ENCODE measurements around the gene AKAP6.

The AKAP6 gene

DNA sequence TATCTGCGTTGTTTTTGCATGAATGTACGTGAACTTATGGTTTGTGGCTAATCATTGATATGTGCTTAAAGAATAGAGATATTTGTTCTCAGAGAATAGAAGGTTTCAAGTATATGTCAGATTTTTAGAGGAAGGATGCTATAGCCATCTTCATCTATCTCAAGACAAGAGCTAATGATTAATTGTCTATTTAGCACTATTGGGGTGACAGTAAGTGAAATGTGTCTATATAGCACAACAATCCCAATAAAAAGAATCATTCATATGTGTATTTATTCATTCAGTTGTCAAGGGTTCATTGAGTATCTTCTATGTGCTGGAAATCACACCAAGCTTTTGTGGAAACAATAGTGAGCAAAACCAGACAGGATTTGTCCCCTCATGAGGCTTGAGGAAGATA lies 310.1 kb downstream of the AKAP6 start:
- Histone ChIP-seq H3K4me3 (ENCODE audit: low read length in 2 of 2) (no peak overlapping the region), H3K27me3 (ENCODE audit: control insufficient read depth in 2 of 2, insufficient read depth in 2 of 2, low read length in 2 of 2) (no peaks in the 10 kb centered on the region), H3K9me3 (ENCODE audit: control insufficient read depth in 2 of 2, low read length in 2 of 2) (no peaks in the 10 kb centered on the region), H3K4me1 (ENCODE audit: control insufficient read depth in 2 of 2, insufficient read depth in 2 of 2, low read length in 2 of 2) (no peaks in the 10 kb centered on the region), H3K9ac (ENCODE audit: low read depth in 1 of 2, low read length in 2 of 2) (no peak overlapping the region), H3K36me3 (ENCODE audit: control insufficient read depth in 2 of 2, insufficient read depth in 2 of 2, low read length in 2 of 2) (no peaks in the 10 kb centered on the region), H3K27ac (ENCODE audit: low read depth in 2 of 2, low read length in 2 of 2) (no peak overlapping the region)

DNA sequence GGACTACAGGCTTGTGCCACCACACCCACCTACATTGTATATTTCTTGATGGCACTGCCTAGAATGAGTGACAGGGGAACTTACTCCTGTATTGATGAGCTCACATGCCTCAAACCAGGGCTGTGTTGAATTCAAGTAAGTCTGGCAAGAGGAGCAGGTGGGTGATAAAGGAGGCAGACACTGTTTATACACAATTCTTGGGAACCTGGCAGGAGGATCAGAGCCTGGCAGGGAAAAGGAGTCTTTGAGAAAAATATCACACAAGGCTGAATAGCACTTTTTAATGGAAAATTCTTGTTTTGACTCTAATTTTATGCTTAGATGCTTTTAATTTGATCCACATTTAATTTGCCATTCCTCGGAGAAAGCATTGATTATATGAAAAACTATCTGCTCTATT lies 316.5 kb downstream of the AKAP6 start:
- Histone ChIP-seq H3K27ac (ENCODE audit: low read depth in 2 of 2, low read length in 2 of 2) (no peak overlapping the region), H3K36me3 (ENCODE audit: control insufficient read depth in 2 of 2, insufficient read depth in 2 of 2, low read length in 2 of 2) (no peaks in the 10 kb centered on the region), H3K4me3 (ENCODE audit: low read length in 2 of 2) (no peak overlapping the region), H3K27me3 (ENCODE audit: control insufficient read depth in 2 of 2, insufficient read depth in 2 of 2, low read length in 2 of 2) (no peaks in the 10 kb centered on the region), H3K4me1 (ENCODE audit: control insufficient read depth in 2 of 2, insufficient read depth in 2 of 2, low read length in 2 of 2) (no peaks in the 10 kb centered on the region), H3K9ac (ENCODE audit: low read depth in 1 of 2, low read length in 2 of 2) (no peak overlapping the region), H3K9me3 (ENCODE audit: control insufficient read depth in 2 of 2, low read length in 2 of 2) (no peaks in the 10 kb centered on the region)

DNA sequence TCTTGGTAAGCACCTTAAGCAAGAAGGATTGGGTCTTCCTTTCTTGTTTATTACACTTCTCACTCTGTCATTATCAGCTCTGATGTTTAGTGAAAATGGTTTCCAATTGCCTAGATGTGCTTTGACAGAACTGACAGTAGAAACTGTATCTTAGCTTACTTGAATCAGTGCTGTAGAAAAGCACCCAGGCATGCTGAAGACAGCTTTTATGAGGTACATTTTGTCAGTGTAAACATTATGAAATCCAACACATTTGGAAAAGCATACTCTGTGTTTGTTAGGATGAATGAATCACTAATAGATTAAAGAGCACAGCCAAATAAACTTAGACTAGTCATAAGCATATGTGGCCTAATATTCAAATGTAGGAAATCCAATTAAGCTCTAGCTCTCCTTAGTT lies 319.3 kb downstream of the AKAP6 start:
- Histone ChIP-seq H3K9me3 (ENCODE audit: control insufficient read depth in 2 of 2, low read length in 2 of 2) (no peaks in the 10 kb centered on the region), H3K4me1 (ENCODE audit: control insufficient read depth in 2 of 2, insufficient read depth in 2 of 2, low read length in 2 of 2) (no peaks in the 10 kb centered on the region), H3K27ac (ENCODE audit: low read depth in 2 of 2, low read length in 2 of 2) (no peak overlapping the region), H3K9ac (ENCODE audit: low read depth in 1 of 2, low read length in 2 of 2) (no peak overlapping the region), H3K4me3 (ENCODE audit: low read length in 2 of 2) (no peak overlapping the region), H3K27me3 (ENCODE audit: control insufficient read depth in 2 of 2, insufficient read depth in 2 of 2, low read length in 2 of 2) (no peaks in the 10 kb centered on the region), H3K36me3 (ENCODE audit: control insufficient read depth in 2 of 2, insufficient read depth in 2 of 2, low read length in 2 of 2) (no peaks in the 10 kb centered on the region)

DNA sequence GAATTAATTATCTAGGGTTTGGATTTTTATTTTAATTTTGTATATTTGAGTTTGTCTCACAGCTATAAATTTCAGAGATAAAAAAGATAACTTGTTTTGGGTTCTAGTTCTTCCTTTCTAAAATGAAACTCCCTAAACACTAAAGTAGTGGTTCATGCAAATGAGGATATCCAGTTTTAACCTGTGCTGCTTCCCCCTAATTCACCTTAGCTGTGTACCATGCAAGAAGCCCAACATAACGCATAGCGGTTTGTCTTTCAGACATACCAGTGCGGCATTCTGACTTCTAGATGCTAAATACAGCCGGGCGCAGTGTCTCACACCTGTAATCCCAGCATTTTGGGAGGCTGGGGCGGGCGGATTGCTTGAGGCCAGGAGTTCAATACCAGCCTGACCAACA lies 320.9 kb downstream of the AKAP6 start:
- Histone ChIP-seq H3K36me3 (ENCODE audit: control insufficient read depth in 2 of 2, insufficient read depth in 2 of 2, low read length in 2 of 2) (no peaks in the 10 kb centered on the region), H3K4me3 (ENCODE audit: low read length in 2 of 2) (no peak overlapping the region), H3K9ac (ENCODE audit: low read depth in 1 of 2, low read length in 2 of 2) (no peak overlapping the region), H3K9me3 (ENCODE audit: control insufficient read depth in 2 of 2, low read length in 2 of 2) (no peaks in the 10 kb centered on the region), H3K27me3 (ENCODE audit: control insufficient read depth in 2 of 2, insufficient read depth in 2 of 2, low read length in 2 of 2) (no peaks in the 10 kb centered on the region), H3K4me1 (ENCODE audit: control insufficient read depth in 2 of 2, insufficient read depth in 2 of 2, low read length in 2 of 2) (no peaks in the 10 kb centered on the region), H3K27ac (ENCODE audit: low read depth in 2 of 2, low read length in 2 of 2) (no peak overlapping the region)

DNA sequence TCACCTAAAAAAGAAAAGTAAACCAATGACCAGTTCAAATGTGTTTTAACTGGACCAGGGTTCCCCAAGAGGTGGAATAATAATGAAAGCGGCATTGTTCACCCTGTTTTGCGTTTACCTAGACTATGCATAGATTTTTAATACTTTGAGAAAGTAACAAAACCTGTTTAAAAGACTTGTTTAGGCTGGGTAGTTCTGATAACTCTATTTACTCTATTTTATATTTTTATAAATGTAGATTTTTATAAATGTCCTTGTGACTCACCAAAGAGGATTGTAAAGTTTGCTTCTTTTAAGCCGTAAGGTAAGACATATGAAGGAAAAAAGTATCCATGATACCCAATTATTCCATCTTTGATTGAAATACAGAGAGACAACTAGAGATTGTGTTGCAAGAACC lies 321.6 kb downstream of the AKAP6 start:
- H3K27ac ChIP-seq (ENCODE audit: low read depth in 2 of 2, low read length in 2 of 2), result no peak overlapping the region
- H3K9me3 ChIP-seq (ENCODE audit: control insufficient read depth in 2 of 2, low read length in 2 of 2), result no peaks in the 10 kb centered on the region
- H3K27me3 ChIP-seq (ENCODE audit: control insufficient read depth in 2 of 2, insufficient read depth in 2 of 2, low read length in 2 of 2), result no peaks in the 10 kb centered on the region
- no peak overlapping the region for H3K9ac ChIP-seq (ENCODE audit: low read depth in 1 of 2, low read length in 2 of 2)
- H3K4me3 ChIP-seq (ENCODE audit: low read length in 2 of 2), result no peak overlapping the region
- H3K4me1 ChIP-seq (ENCODE audit: control insufficient read depth in 2 of 2, insufficient read depth in 2 of 2, low read length in 2 of 2), result no peaks in the 10 kb centered on the region
- H3K36me3 ChIP-seq (ENCODE audit: control insufficient read depth in 2 of 2, insufficient read depth in 2 of 2, low read length in 2 of 2), result no peaks in the 10 kb centered on the region

DNA sequence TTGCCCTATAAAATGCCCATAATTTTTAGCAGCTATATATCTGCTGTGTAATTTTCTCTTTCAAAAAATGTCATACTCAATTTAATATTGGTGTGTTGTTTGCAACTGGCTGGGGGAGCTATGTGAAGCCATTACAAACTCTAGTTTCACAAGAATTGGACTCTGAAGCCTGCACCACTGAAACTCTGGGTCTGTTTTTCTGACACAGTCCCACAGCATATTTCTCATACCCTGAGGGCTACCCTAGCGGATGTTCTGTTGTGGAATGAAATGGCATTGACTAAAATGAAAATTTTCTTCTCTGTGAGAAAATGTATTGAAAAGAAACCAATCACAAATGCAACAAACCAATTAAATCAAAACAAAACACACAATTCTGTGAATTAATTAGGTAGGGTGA lies 325.0 kb downstream of the AKAP6 start:
- H3K27ac ChIP-seq (ENCODE audit: low read depth in 2 of 2, low read length in 2 of 2), result no peak overlapping the region
- no peaks in the 10 kb centered on the region for H3K27me3 ChIP-seq (ENCODE audit: control insufficient read depth in 2 of 2, insufficient read depth in 2 of 2, low read length in 2 of 2)
- no peak overlapping the region for H3K4me3 ChIP-seq (ENCODE audit: low read length in 2 of 2)
- no peaks in the 10 kb centered on the region for H3K4me1 ChIP-seq (ENCODE audit: control insufficient read depth in 2 of 2, insufficient read depth in 2 of 2, low read length in 2 of 2)
- H3K9me3 ChIP-seq (ENCODE audit: control insufficient read depth in 2 of 2, low read length in 2 of 2), result no peaks in the 10 kb centered on the region
- H3K36me3 ChIP-seq (ENCODE audit: control insufficient read depth in 2 of 2, insufficient read depth in 2 of 2, low read length in 2 of 2), result no peaks in the 10 kb centered on the region
- H3K9ac ChIP-seq (ENCODE audit: low read depth in 1 of 2, low read length in 2 of 2), result no peak overlapping the region

DNA sequence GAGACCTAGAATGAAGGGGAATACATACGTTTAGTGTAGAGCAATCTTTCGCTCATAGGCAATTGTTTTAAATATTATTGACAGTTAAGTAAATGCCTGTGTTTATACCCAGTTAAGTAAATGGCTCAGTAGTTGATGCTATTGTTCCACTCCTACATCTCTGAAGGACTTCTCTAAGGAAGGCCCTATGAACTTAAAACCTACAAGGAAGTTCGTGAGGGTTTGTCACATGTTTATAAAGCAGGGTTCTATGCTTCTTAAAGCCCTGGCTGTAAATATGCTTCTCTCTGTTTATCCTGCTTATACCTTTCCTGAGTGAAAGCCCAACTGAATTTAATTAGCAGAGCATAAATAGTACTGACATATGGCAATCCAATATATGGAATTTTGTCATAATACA lies 327.5 kb downstream of the AKAP6 start:
- H3K9me3 ChIP-seq (ENCODE audit: control insufficient read depth in 2 of 2, low read length in 2 of 2), result no peaks in the 10 kb centered on the region
- H3K27me3 ChIP-seq (ENCODE audit: control insufficient read depth in 2 of 2, insufficient read depth in 2 of 2, low read length in 2 of 2), result no peaks in the 10 kb centered on the region
- H3K4me1 ChIP-seq (ENCODE audit: control insufficient read depth in 2 of 2, insufficient read depth in 2 of 2, low read length in 2 of 2), result no peaks in the 10 kb centered on the region
- H3K27ac ChIP-seq (ENCODE audit: low read depth in 2 of 2, low read length in 2 of 2), result no peak overlapping the region
- no peak overlapping the region for H3K4me3 ChIP-seq (ENCODE audit: low read length in 2 of 2)
- no peaks in the 10 kb centered on the region for H3K36me3 ChIP-seq (ENCODE audit: control insufficient read depth in 2 of 2, insufficient read depth in 2 of 2, low read length in 2 of 2)
- H3K9ac ChIP-seq (ENCODE audit: low read depth in 1 of 2, low read length in 2 of 2), result no peak overlapping the region

DNA sequence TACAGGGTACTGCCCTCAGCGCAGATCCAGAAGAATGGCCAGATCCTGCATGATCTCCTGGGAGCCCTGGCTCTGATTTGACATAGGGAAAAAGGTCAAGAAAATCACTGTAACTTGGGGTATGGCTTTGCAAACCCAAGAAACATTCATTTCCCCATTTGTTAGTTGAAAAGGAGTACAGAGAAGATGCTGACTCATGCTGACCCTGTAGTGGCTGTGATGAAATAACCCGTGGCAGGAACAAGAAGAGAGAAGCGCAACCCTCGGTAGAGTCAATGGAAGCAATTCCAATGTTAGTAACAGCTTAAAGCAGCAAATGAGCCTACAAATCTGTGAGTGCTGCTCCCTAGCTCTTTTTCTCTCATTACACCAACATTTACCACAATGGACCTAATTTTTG lies 328.0 kb downstream of the AKAP6 start:
- Histone ChIP-seq H3K27ac (ENCODE audit: low read depth in 2 of 2, low read length in 2 of 2) (no peak overlapping the region), H3K36me3 (ENCODE audit: control insufficient read depth in 2 of 2, insufficient read depth in 2 of 2, low read length in 2 of 2) (no peaks in the 10 kb centered on the region), H3K9ac (ENCODE audit: low read depth in 1 of 2, low read length in 2 of 2) (no peak overlapping the region), H3K4me3 (ENCODE audit: low read length in 2 of 2) (no peak overlapping the region), H3K4me1 (ENCODE audit: control insufficient read depth in 2 of 2, insufficient read depth in 2 of 2, low read length in 2 of 2) (no peaks in the 10 kb centered on the region), H3K9me3 (ENCODE audit: control insufficient read depth in 2 of 2, low read length in 2 of 2) (no peaks in the 10 kb centered on the region), H3K27me3 (ENCODE audit: control insufficient read depth in 2 of 2, insufficient read depth in 2 of 2, low read length in 2 of 2) (no peaks in the 10 kb centered on the region)

DNA sequence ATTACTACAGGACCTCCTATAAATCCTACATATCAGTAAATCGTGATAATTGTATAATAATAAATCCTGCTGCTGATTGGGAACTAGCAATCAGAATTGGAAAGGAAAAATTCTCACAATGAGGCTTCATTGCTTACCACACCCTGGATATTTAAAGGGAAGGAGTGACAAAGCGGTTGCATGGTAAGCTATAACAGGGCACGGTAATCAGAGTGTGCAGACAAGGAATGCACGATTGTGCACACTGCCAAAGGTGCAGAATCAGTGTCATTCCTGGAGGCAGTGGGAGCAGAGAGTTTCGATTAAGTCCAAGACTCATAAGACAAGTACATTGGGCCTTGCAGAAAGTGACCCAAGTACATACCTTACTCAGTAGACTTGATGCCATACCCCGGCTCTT lies 332.1 kb downstream of the AKAP6 start:
- Histone ChIP-seq H3K36me3 (ENCODE audit: control insufficient read depth in 2 of 2, insufficient read depth in 2 of 2, low read length in 2 of 2) (no peaks in the 10 kb centered on the region), H3K4me3 (ENCODE audit: low read length in 2 of 2) (no peak overlapping the region), H3K27me3 (ENCODE audit: control insufficient read depth in 2 of 2, insufficient read depth in 2 of 2, low read length in 2 of 2) (no peaks in the 10 kb centered on the region), H3K9me3 (ENCODE audit: control insufficient read depth in 2 of 2, low read length in 2 of 2) (no peaks in the 10 kb centered on the region), H3K27ac (ENCODE audit: low read depth in 2 of 2, low read length in 2 of 2) (no peak overlapping the region), H3K9ac (ENCODE audit: low read depth in 1 of 2, low read length in 2 of 2) (no peak overlapping the region), H3K4me1 (ENCODE audit: control insufficient read depth in 2 of 2, insufficient read depth in 2 of 2, low read length in 2 of 2) (no peaks in the 10 kb centered on the region)

DNA sequence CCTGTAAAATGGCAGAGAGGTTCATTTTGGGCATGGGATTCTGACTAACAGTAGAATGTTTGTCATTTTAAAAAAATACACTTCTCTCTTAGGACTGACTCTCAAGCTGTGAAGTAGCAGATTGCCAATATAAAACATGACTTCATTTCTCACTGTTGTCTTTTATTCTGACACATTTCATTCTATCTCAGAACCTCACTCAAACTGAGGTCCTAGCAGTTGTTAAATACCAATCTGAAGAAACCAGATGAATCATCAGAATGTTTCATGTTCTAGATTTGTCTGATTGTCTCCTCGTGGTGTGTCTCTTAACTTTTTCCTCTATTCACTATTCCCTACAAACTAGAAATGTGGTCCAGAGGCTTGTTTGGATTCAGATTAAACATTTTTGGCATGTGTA lies 333.1 kb downstream of the AKAP6 start:
- Histone ChIP-seq H3K9ac (ENCODE audit: low read depth in 1 of 2, low read length in 2 of 2) (no peak overlapping the region), H3K36me3 (ENCODE audit: control insufficient read depth in 2 of 2, insufficient read depth in 2 of 2, low read length in 2 of 2) (no peaks in the 10 kb centered on the region), H3K27ac (ENCODE audit: low read depth in 2 of 2, low read length in 2 of 2) (no peak overlapping the region), H3K4me1 (ENCODE audit: control insufficient read depth in 2 of 2, insufficient read depth in 2 of 2, low read length in 2 of 2) (no peaks in the 10 kb centered on the region), H3K27me3 (ENCODE audit: control insufficient read depth in 2 of 2, insufficient read depth in 2 of 2, low read length in 2 of 2) (no peaks in the 10 kb centered on the region), H3K9me3 (ENCODE audit: control insufficient read depth in 2 of 2, low read length in 2 of 2) (no peaks in the 10 kb centered on the region), H3K4me3 (ENCODE audit: low read length in 2 of 2) (no peak overlapping the region)

DNA sequence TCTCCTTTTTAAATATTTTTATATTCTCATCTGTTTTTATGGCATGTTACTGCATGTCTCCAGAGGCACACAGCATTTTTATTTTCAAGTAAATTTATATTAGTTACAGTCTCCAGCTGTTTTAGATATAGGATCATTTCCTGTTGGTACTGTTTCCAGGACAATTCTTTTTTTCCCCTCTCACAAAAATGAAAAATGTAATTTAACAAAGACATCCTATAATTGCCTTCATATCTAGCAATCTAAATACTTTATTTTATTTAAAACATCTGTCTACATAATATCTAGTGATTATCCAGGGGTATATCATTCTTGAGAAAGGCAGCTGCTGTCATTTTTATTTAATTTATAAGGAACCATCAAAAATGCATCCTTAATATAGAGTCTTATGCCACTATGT lies 337.2 kb downstream of the AKAP6 start:
- Histone ChIP-seq H3K4me3 (ENCODE audit: low read length in 2 of 2) (no peak overlapping the region), H3K36me3 (ENCODE audit: control insufficient read depth in 2 of 2, insufficient read depth in 2 of 2, low read length in 2 of 2) (no peaks in the 10 kb centered on the region), H3K4me1 (ENCODE audit: control insufficient read depth in 2 of 2, insufficient read depth in 2 of 2, low read length in 2 of 2) (no peaks in the 10 kb centered on the region), H3K27ac (ENCODE audit: low read depth in 2 of 2, low read length in 2 of 2) (no peak overlapping the region), H3K9me3 (ENCODE audit: control insufficient read depth in 2 of 2, low read length in 2 of 2) (no peaks in the 10 kb centered on the region), H3K27me3 (ENCODE audit: control insufficient read depth in 2 of 2, insufficient read depth in 2 of 2, low read length in 2 of 2) (no peaks in the 10 kb centered on the region), H3K9ac (ENCODE audit: low read depth in 1 of 2, low read length in 2 of 2) (no peak overlapping the region)

Measured in mucosa of rectum (tissue), 2 donors.